NCI-H2081 treated with DMSO at 0.1 percent for 48 hours (cell line): Measurements from ENCODE around the gene RDH13.

Experiments
- DNase-seq: peaks from one replicate; lab custom pipeline; 2025; lab: John Stamatoyannopoulos, UW

The RDH13 gene

GRCh38 chr19:55091955-55092354, 29.0 kb upstream of the RDH13 start:
- no peak for DNase-seq

DNA sequence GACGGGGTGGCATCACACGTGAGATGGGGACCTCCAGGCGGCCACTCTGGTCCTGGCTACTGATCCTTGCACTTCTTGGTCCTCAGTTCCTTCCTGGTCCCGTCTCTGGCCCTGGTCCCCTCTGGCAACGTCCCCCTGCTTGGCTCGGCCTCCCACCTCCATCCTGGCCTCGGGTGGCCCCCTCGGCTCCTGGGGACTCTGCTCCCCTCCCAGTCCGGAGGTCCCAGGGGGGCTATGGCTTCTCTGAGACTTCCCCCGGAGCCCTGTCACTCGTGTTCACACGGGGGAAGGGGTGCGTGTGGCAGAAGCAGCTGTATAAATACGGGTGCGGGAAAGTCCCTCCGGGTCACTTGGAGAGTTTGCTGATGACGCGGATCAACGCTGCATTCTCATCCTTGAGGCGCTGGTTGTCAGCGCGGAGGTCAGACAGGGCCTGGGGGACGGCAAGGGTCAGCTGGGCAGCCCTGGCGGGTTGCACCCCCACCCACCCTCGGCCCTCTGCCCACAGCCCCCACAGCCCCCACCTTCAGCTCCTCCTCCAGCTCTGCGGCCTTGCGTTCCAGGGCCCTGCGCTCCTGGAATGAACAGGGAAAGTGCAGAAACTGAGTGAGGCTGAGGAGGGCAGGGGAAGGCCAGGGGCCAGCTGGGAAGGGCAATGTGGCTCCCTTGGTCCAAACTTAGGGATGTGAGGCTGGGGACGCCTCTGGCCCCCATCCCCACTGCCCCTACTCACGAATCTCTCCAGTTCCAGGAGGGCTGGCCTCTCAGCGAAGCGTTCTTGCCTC, 28.4 kb upstream of the RDH13 start:
- no peak for DNase-seq

- DNase-seq: no peak
Measured at GRCh38 chr19:55090564-55090963, 27.6 kb upstream of the RDH13 start.

DNA sequence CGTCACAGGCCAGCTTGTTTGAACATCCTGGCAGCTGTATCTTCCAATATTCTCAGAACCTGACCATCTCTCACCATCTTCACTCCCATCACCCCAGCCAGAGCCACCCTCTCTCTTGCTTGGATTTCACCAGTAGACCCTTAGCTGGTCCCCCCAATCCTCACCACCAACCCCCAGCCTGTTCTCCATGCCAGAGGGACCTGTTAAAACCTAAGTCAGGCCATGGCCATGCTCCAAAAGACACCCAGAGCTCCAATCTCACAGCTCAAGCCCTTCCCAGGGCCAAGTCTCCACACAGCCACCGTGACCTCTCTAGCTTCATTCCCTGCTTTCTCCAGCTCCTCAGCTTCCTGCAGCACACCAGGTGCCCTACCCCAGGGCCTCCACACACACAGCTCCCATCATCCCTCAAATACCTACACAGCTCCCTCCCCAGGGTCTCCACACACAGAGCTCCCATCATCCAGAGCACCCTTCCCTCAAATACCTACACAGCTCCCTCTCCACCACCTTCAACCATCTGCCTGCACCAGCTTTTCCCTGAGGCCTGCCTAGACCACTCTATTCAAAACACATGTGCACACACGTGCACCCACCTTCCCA, 26.5 kb upstream of the RDH13 start:
- DNase-seq: no peak

GRCh38 chr19:55088543-55089341, 25.8 kb upstream of the RDH13 start:
- no peak for DNase-seq

GRCh38 chr19:55088021-55088451, 25.1 kb upstream of the RDH13 start:
- DNase-seq: no peak

DNA sequence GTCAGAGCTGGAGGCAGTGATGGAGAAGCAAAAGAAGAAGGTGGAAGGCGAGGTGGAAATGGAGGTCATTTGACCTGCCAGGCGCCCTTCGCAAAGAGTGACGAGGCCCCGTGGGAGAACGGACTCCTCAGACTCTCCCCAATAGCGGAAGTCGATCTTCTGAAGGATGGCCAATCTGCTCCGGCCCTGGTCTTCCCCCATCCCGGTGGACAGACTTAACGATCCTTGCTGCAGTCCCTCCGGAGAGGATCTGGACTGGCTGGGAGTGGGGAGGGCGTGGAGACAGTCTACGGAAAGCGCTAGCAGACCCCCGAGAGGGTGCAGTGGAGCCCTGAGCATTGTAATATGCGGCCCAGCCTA, 24.6 kb upstream of the RDH13 start:
- no peak for DNase-seq

GRCh38 chr19:55086730-55087541, 24.0 kb upstream of the RDH13 start:
- no peak for DNase-seq

DNA sequence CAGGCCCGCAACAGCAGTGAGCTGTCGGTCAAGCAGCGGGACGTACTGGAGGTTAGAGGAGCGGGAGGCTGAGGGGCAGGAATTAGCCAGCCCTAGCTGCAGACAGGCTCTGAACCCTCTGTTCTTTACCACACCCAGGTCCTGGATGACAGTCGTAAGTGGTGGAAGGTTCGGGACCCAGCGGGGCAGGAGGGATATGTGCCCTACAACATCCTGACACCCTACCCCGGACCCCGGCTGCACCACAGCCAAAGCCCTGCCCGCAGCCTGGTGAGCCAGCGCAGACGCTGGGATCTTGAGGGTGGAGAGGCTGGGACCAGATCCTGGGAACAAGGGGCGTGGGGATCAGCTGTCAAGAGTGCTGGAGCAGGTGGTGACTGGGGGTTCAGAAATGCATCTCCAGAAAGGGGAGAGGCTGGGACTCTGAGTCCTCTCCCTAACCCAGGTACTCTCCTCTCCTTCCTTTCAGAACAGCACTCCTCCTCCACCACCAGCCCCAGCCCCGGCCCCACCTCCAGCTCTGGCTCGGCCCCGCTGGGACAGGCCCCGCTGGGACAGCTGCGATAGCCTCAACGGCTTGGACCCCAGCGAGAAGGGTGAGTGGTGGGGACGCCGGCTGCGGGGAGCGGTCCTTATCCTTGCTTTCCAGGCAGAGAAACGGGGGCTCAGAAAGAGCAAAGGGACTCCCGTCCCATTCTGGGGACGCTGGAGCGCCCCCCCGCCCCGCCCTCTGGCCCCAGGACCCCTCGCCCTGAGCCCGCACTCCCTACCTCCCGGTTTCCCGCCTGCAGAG, 23.2 kb upstream of the RDH13 start:
- no peak for DNase-seq

- DNase-seq: no peak
Measured at GRCh38 chr19:55084416-55084815, 21.5 kb upstream of the RDH13 start.

- no peak for DNase-seq
Measured at GRCh38 chr19:55083004-55083850, 20.3 kb upstream of the RDH13 start.

GRCh38 chr19:55082020-55082851, 19.3 kb upstream of the RDH13 start:
- DNase-seq: no peak

GRCh38 chr19:55081770-55082019, 18.7 kb upstream of the RDH13 start:
- DNase-seq: no peak

GRCh38 chr19:55080968-55081769, 18.2 kb upstream of the RDH13 start:
- no peak for DNase-seq

GRCh38 chr19:55080121-55080967, 17.4 kb upstream of the RDH13 start:
- DNase-seq: peak; percentile 54

DNA sequence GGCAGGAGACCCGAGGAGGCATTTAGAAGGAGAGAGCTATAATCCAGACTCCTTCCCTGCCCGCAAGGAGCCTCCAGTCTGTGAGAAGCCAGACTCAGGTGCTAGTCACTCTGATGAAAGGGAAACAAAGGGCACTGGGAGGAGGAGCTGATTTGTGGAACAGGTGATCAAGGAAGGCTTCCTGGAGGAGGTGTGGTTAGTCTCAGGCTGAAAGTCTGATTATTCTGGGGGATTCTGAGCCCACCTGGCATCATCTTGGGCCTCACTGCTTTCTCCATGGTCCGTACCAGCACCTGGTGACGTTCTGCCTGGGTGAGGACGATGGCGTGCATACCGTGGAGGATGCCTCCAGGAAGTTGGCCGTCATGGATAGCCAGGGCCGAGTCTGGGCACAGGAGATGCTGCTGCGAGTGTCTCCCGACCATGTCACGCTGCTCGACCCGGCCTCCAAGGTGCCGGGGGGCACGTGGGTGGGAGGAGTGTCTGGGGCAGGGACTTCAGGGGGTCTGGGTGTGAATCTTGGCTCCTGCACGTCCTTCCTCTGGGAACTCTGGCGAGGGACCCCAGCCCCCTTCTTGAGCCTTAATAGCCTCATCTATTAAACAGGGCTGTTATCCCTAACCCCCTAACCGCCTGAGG, 16.6 kb upstream of the RDH13 start:
- DNase-seq: no peak

DNA sequence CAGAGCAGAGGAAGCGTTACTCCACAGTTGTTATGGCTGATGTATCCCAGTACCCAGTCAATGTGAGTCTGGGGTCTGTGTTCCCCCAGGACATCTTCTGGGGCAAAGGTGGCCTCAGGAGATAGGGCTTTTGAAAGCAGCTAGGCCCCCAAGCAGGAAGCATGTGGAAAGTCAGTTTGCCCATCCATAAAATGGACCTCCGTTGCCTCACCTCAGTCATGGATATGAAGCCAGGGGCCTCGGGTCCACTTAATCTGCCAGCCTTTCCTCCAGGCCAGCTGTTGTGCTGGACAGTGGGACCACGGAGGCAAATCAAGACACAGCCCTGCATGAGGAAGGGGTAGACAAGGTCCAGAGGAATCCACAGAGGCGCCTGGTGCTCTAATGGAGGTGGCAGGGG, 16.0 kb upstream of the RDH13 start:
- no peak for DNase-seq

GRCh38 chr19:55077106-55077505, 14.2 kb upstream of the RDH13 start:
- no peak for DNase-seq
